SU-DHL-6 (cell line): ENCODE results near the gene CELA1.

Experiments used
- H2AFZ ChIP-seq: fragments of 200-600 bp; sonication (generic); 2 replicates; pipeline ENCODE4 v1.6.1; 2014; ENCODE audit warnings: low read depth, mild to moderate bottlenecking, moderate library complexity, mixed read lengths, antibody characterized with exemption, low read length; ENCODE audit not compliant: severe bottlenecking
- H3F3A ChIP-seq: fragments of 200-600 bp; shearing (Covaris generic); 2 replicates; pipeline ENCODE4 v1.6.0; 2016; ENCODE audit warnings: antibody characterized with exemption, mild to moderate bottlenecking; ENCODE audit not compliant: insufficient read depth
- H3K27ac ChIP-seq: fragments of 200-600 bp; sonication (generic); 2 replicates; pipeline ENCODE4 v1.5.1; 2016; ENCODE audit warnings: low read depth, mild to moderate bottlenecking, low read length, moderate library complexity, mixed read lengths
- H3K27me3 ChIP-seq: fragments of 200-600 bp; sonication (generic), shearing (Covaris generic); 2 replicates; pipeline ENCODE4 v1.6.0; 2014; ENCODE audit warnings: mild to moderate bottlenecking, low read length
- H3K36me3 ChIP-seq: fragments of 200-600 bp; sonication (generic); 2 replicates; pipeline ENCODE4 v1.6.1; 2014; ENCODE audit warnings: mild to moderate bottlenecking, low read length, mixed read lengths
- H3K4me2 ChIP-seq: fragments of 300-600, 200-600 bp; shearing (Covaris generic), sonication (generic); 2 replicates; pipeline ENCODE4 v1.6.0; 2014; ENCODE audit warnings: low read length, low read depth, mild to moderate bottlenecking; ENCODE audit not compliant: poor library complexity, severe bottlenecking
- H3K4me3 ChIP-seq: fragments of 200-600 bp; sonication (generic); 2 replicates; pipeline ENCODE4 v1.5.1; 2014; ENCODE audit warnings: antibody characterized with exemption, low read length, mild to moderate bottlenecking, mixed read lengths; ENCODE audit not compliant: insufficient read depth, poor library complexity, severe bottlenecking
- H3K79me2 ChIP-seq: fragments of 200-600 bp; sonication (generic); 2 replicates; pipeline ENCODE4 v1.6.1; 2014; ENCODE audit warnings: mild to moderate bottlenecking, low read length, moderate library complexity; ENCODE audit not compliant: insufficient read depth
- H3K9ac ChIP-seq: fragments of 200-600 bp; sonication (generic); 2 replicates; pipeline ENCODE4 v1.7.0; 2014; ENCODE audit warnings: mild to moderate bottlenecking, low read length
- H3K9me2 ChIP-seq: fragments of 200-600 bp; sonication (generic); replicated peaks from 2 replicates; pipeline ENCODE4 v1.6.1; 2014; ENCODE audit warnings: low read length; ENCODE audit not compliant: insufficient read depth
- H3K9me3 ChIP-seq: fragments of 200-600 bp; sonication (generic); 2 replicates; pipeline ENCODE4 v1.6.1; 2014; ENCODE audit warnings: low read length, mixed read lengths; ENCODE audit not compliant: insufficient read depth
- H4K20me1 ChIP-seq: fragments of 200-600 bp; sonication (generic); 2 replicates; pipeline ENCODE4 v1.6.1; 2014; ENCODE audit warnings: low read depth, mild to moderate bottlenecking, antibody characterized with exemption, low read length, moderate library complexity, mixed read lengths
- EZH2phosphoT487 ChIP-seq: fragments of 200-600 bp; sonication (generic), shearing (Covaris generic); conservative IDR thresholded peaks from 2 replicates; pipeline ENCODE4 v1.6.1; 2018; ENCODE audit warnings: mild to moderate bottlenecking, antibody characterized with exemption, low read length, moderate library complexity, mixed read lengths
- TF ChIP-seq, protein P1 (sequence below): fragments of 200-600 bp; sonication (generic); IDR thresholded peaks from one replicate; pipeline ENCODE4 v1.5.1; 2017; ENCODE audit warnings: antibody characterized with exemption, mild to moderate bottlenecking, low read length, moderate library complexity; ENCODE audit not compliant: insufficient read depth, poor library complexity, severe bottlenecking

The CELA1 gene

DNA sequence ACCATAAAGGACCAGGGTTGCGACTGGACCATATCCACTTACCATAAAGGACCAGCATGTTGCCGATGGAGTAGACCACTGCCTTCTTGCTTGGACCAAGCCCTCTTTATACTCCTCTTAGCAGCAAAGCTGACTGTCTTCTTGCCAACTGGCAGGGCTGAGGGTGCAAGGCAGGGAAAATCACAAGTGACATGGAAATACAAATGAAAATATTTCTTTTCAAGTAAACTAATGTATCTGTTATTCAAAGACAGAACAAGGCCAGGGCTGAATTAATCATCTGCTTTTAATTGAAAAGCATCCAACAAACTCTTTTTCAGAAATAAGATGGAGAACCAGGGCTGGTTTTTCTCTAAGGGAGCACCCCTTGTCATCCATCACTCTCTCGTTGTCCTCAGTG is at the start of gene CELA1:
Gene CELA1, minus strand, starts transcription at position 99 of the 400 bp plus-strand sequence. Its CDS starts 41 bp downstream, at position 58.
- H3K4me2 ChIP-seq: no peak within 1 kb of the TSS
- no peak within 1 kb of the TSS for H3K9ac ChIP-seq
- H4K20me1 ChIP-seq: no peaks in the 10 kb centered on the region
- no peaks in the 10 kb centered on the region for H3F3A ChIP-seq
- H3K27ac ChIP-seq: no peak within 1 kb of the TSS
- H3K36me3 ChIP-seq: no peaks in the 10 kb centered on the region
- no peaks in the 10 kb centered on the region for H3K79me2 ChIP-seq
- TF ChIP-seq, protein P1, sequence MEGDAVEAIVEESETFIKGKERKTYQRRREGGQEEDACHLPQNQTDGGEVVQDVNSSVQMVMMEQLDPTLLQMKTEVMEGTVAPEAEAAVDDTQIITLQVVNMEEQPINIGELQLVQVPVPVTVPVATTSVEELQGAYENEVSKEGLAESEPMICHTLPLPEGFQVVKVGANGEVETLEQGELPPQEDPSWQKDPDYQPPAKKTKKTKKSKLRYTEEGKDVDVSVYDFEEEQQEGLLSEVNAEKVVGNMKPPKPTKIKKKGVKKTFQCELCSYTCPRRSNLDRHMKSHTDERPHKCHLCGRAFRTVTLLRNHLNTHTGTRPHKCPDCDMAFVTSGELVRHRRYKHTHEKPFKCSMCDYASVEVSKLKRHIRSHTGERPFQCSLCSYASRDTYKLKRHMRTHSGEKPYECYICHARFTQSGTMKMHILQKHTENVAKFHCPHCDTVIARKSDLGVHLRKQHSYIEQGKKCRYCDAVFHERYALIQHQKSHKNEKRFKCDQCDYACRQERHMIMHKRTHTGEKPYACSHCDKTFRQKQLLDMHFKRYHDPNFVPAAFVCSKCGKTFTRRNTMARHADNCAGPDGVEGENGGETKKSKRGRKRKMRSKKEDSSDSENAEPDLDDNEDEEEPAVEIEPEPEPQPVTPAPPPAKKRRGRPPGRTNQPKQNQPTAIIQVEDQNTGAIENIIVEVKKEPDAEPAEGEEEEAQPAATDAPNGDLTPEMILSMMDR: no peak
- TF ChIP-seq EZH2phosphoT487: no peak
- peaks cover 2% of the 10 kb centered on the region; the same call in 1 of the 2 replicates for H3K27me3 ChIP-seq
- H2AFZ ChIP-seq: no peak within 1 kb of the TSS
- no peaks in the 10 kb centered on the region for H3K9me3 ChIP-seq
- H3K9me2 ChIP-seq: no peaks in the 10 kb centered on the region
- no peak within 1 kb of the TSS for H3K4me3 ChIP-seq

DNA sequence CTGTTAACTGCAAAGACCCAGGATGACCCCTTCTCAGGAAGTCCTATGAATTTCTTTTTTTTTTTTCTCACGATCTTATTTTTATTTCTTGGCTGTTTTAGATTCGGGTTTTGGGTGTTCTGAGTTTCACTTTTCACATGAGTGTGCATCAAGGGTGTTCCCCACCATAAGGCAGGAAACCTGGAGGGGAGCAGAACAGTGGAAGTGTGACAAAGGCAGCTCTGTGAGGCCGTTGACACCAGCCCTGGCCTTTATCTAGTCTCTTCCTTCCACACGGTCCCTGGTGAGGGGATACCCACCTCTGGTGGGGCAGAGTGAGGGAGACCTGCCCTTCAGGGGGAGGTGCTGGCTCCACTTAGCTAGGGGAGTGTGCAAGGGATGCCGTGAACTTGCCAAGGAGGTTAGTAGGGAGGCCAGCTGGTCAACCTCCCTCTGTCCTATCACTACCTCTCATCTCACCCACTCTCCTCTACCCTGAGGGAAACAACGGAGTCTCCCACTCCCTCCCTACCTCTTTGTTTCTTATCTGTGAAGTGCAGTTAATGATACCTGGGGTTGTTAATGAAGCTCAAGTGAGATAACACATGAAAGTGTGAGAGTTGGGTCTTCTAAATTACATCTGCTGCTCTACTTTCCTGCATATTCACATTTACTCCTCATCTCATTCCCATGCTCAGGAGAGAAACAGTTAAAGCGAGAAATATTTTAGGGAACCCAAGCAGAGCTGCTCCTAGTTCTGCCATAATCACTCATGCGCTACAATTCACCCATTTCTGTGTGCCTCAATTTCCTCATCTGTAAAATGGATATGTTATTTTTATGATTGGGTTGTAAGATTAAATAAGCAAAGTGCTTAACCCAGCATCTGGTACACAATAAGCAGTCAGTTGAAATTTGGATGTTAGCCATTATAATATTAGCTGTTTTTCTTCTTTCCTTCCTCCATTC is 49.1 kb upstream of the CELA1 start:
- Histone ChIP-seq H3K36me3 (no peaks in the 10 kb centered on the region), H3K27ac (no peak overlapping the region), H3K9ac (no peak overlapping the region), H3K9me3 (no peaks in the 10 kb centered on the region), H3F3A (no peaks in the 10 kb centered on the region), H3K9me2 (no peaks in the 10 kb centered on the region), H3K79me2 (no peaks in the 10 kb centered on the region), H3K4me3 (no peak overlapping the region), H4K20me1 (no peaks in the 10 kb centered on the region), H3K4me2 (no peak overlapping the region), H2AFZ (no peak overlapping the region), H3K27me3 (no peaks in the 10 kb centered on the region)
- TF ChIP-seq EZH2phosphoT487: no peak
- TF ChIP-seq, protein P1: no peak

- no peaks in the 10 kb centered on the region for H3K27me3 ChIP-seq
- no peak overlapping the region for H3K4me2 ChIP-seq
- no peak overlapping the region for H3K9ac ChIP-seq
- H2AFZ ChIP-seq: no peak overlapping the region
- TF ChIP-seq EZH2phosphoT487: no peak
- TF ChIP-seq, protein P1: no peak
- H3K9me2 ChIP-seq: no peaks in the 10 kb centered on the region
- H3K79me2 ChIP-seq: no peaks in the 10 kb centered on the region
- no peaks in the 10 kb centered on the region for H3K9me3 ChIP-seq
- no peak overlapping the region for H3K27ac ChIP-seq
- no peaks in the 10 kb centered on the region for H3K36me3 ChIP-seq
- no peaks in the 10 kb centered on the region for H4K20me1 ChIP-seq
- H3K4me3 ChIP-seq: no peak overlapping the region
- no peaks in the 10 kb centered on the region for H3F3A ChIP-seq
These were observed 47.4 kb upstream of the CELA1 start for GRCh38 chr12:51393676-51394545.
